Skeletal muscle satellite cell (primary cell): ENCODE measurements around the gene AKR1C2.
"Not testable (repeated sequence)": the region's sequence is repeated elsewhere in the genome, so short reads cannot be mapped to it uniquely, and the experiment has no call there.

Experiments used
- H3K27me3 ChIP-seq: 2 replicates; pipeline ENCODE4 v1.7.0; 2013; ENCODE audit warnings: low read length; ENCODE audit not compliant: control insufficient read depth, insufficient read depth
- H3K36me3 ChIP-seq: 2 replicates; pipeline ENCODE4 v1.7.0; 2013; ENCODE audit warnings: mild to moderate bottlenecking, control low read depth, low read length; ENCODE audit not compliant: insufficient read depth
- H3K4me1 ChIP-seq: 2 replicates; pipeline ENCODE4 v1.7.0; 2013; ENCODE audit warnings: low read length; ENCODE audit not compliant: control insufficient read depth, insufficient read depth
- H3K4me2 ChIP-seq: 2 replicates; pipeline ENCODE4 v1.7.0; 2013; ENCODE audit warnings: mild to moderate bottlenecking, low read length
- H3K4me3 ChIP-seq: 2 replicates; pipeline ENCODE4 v1.7.0; 2013; ENCODE audit warnings: low read length
- H3K9ac ChIP-seq: 2 replicates; pipeline ENCODE4 v1.7.0; 2013; ENCODE audit warnings: mild to moderate bottlenecking, low read depth, low read length, moderate library complexity
- H3K9me3 ChIP-seq: replicated peaks from 2 replicates; pipeline ENCODE4 v1.7.0; 2013; ENCODE audit warnings: mild to moderate bottlenecking, control low read depth, low read length

AKR1C2 gene

GRCh38 chr10:4984223-4984622 is 19.4 kb downstream of the AKR1C2 start:
- Histone ChIP-seq H3K36me3 (no peaks in the 10 kb centered on the region), H3K4me2 (no peak overlapping the region), H3K4me1 (peaks cover 8% of the 10 kb centered on the region), H3K9me3 (no peaks in the 10 kb centered on the region), H3K4me3 (no peak overlapping the region), H3K9ac (no peak overlapping the region), H3K27me3 (no peaks in the 10 kb centered on the region)

GRCh38 chr10:4983615-4984216 is 19.9 kb downstream of the AKR1C2 start:
- Histone ChIP-seq H3K27me3 (no peaks in the 10 kb centered on the region), H3K36me3 (no peaks in the 10 kb centered on the region), H3K4me3 (no peak overlapping the region), H3K4me2 (no peak overlapping the region), H3K4me1 (peaks cover 8% of the 10 kb centered on the region), H3K9me3 (no peaks in the 10 kb centered on the region), H3K9ac (no peak overlapping the region)

GRCh38 chr10:4982764-4983226 is 20.9 kb downstream of the AKR1C2 start:
- Histone ChIP-seq H3K4me2 (no peak overlapping the region), H3K4me3 (no peak overlapping the region), H3K36me3 (no peaks in the 10 kb centered on the region), H3K4me1 (peaks cover 8% of the 10 kb centered on the region), H3K27me3 (no peaks in the 10 kb centered on the region), H3K9me3 (no peaks in the 10 kb centered on the region), H3K9ac (no peak overlapping the region)

- H3K9me3 ChIP-seq = no peaks in the 10 kb centered on the region
- H3K4me3 ChIP-seq = no peak overlapping the region
- H3K9ac ChIP-seq = no peak overlapping the region
- H3K27me3 ChIP-seq = no peaks in the 10 kb centered on the region
- no peaks in the 10 kb centered on the region for H3K36me3 ChIP-seq
- peaks cover 8% of the 10 kb centered on the region for H3K4me1 ChIP-seq
- no peak overlapping the region for H3K4me2 ChIP-seq
Observed at GRCh38 chr10:4981722-4982471, 21.8 kb downstream of the AKR1C2 start.

GRCh38 chr10:4980793-4981192 is 22.9 kb downstream of the AKR1C2 start:
- Histone ChIP-seq H3K27me3 (no peaks in the 10 kb centered on the region), H3K9ac (no peak overlapping the region), H3K4me2 (no peak overlapping the region), H3K4me1 (peaks cover 8% of the 10 kb centered on the region), H3K36me3 (no peaks in the 10 kb centered on the region), H3K4me3 (no peak overlapping the region), H3K9me3 (no peaks in the 10 kb centered on the region)

- H3K9me3 ChIP-seq = no peaks in the 10 kb centered on the region
- H3K4me3 ChIP-seq = no peak overlapping the region
- no peaks in the 10 kb centered on the region for H3K36me3 ChIP-seq
- H3K4me2 ChIP-seq = no peak overlapping the region
- H3K4me1 ChIP-seq = no peaks in the 10 kb centered on the region
- H3K27me3 ChIP-seq = no peaks in the 10 kb centered on the region
- H3K9ac ChIP-seq = no peak overlapping the region
Observed at GRCh38 chr10:4978870-4979269, 24.8 kb downstream of the AKR1C2 start.

GRCh38 chr10:4977025-4977424 is 26.6 kb downstream of the AKR1C2 start:
- Histone ChIP-seq H3K36me3 (no peaks in the 10 kb centered on the region), H3K4me1 (no peaks in the 10 kb centered on the region), H3K27me3 (no peaks in the 10 kb centered on the region), H3K4me2 (no peak overlapping the region), H3K9ac (no peak overlapping the region), H3K4me3 (no peak overlapping the region), H3K9me3 (no peaks in the 10 kb centered on the region)

- H3K36me3 ChIP-seq, H3K9me3 ChIP-seq, H3K4me2 ChIP-seq, H3K9ac ChIP-seq, H3K4me1 ChIP-seq, H3K4me3 ChIP-seq, H3K27me3 ChIP-seq: not testable (repeated sequence)
Observed at GRCh38 chr10:4974400-4974799, 29.3 kb downstream of the AKR1C2 start.

GRCh38 chr10:4973294-4973693 is 30.4 kb downstream of the AKR1C2 start:
- not testable (repeated sequence) for H3K4me1 ChIP-seq, H3K27me3 ChIP-seq, H3K9ac ChIP-seq, H3K4me3 ChIP-seq, H3K4me2 ChIP-seq, H3K9me3 ChIP-seq
- peaks cover 12% of the 10 kb centered on the region for H3K36me3 ChIP-seq

GRCh38 chr10:4972369-4973142 is 31.1 kb downstream of the AKR1C2 start:
- peaks cover 12% of the 10 kb centered on the region for H3K36me3 ChIP-seq
- H3K4me1 ChIP-seq, H3K4me3 ChIP-seq, H3K9ac ChIP-seq, H3K4me2 ChIP-seq, H3K9me3 ChIP-seq, H3K27me3 ChIP-seq: not testable (repeated sequence)

- not testable (repeated sequence) for H3K4me1 ChIP-seq, H3K27me3 ChIP-seq, H3K9me3 ChIP-seq, H3K4me2 ChIP-seq, H3K4me3 ChIP-seq, H3K9ac ChIP-seq
- H3K36me3 ChIP-seq = peaks cover 12% of the 10 kb centered on the region
Observed at GRCh38 chr10:4970362-4970761, 33.3 kb downstream of the AKR1C2 start.
